HG03135 (cell line): ENCODE data around the gene TRPV6.

Experiments
- ATAC-seq: cut with Tn5 transposase; IDR thresholded peaks from one replicate; pipeline ENCODE4 v1.9.1; 2021; ENCODE audit warnings: mild to moderate bottlenecking, moderate library complexity; ENCODE audit not compliant: unreplicated experiment

The TRPV6 gene

GRCh38 chr7:142886866-142887265, 1.3 kb upstream of the TRPV6 start:
- ATAC-seq = no peak

DNA sequence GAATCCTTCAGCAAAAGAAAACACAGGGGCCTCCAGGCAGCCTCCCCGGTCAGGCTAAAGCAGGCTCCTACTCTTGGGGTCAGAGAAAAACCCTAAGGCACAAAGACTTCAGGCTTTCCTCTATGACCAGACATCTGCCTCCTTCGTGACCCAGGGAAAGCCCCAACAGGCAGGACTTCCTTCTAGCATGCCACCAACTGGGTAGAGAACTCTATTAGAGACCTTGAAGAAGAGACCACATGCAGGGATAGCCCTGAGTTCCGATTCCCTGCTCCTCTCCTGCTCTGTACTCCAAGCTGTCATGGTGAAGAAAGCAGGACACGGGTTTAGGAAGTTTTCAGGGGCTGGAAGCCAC, 1.3 kb downstream of the TRPV6 start:
- ATAC-seq = no peak

GRCh38 chr7:142883571-142884285, 1.8 kb downstream of the TRPV6 start:
- no peak for ATAC-seq

DNA sequence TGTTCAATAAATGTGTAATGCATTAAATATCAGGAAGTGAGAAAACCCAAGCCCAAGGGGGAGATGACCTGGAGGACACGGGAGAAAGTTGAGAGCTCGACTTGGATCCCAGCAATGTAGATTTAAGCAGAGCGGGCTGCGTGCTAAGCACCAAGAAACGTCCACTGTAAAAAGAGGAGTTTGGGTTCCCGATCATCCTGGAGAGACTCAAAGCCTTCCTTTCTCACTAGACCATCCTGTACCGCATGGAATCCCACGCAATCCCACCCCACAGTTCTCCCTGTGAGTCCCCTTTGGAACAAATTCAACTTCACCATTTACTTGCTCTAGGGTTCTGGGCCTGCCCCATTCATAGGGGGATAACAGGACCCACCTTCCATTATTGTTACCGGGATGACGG, 2.4 kb downstream of the TRPV6 start:
- no peak for ATAC-seq

- no peak for ATAC-seq
These were observed 3.2 kb downstream of the TRPV6 start for GRCh38 chr7:142882338-142882678.

- ATAC-seq = no peak
These were observed 3.8 kb downstream of the TRPV6 start for GRCh38 chr7:142881586-142882337.

GRCh38 chr7:142880876-142881505, 4.6 kb downstream of the TRPV6 start:
- peak; percentile 61 for ATAC-seq

GRCh38 chr7:142879060-142879459, 6.5 kb downstream of the TRPV6 start:
- no peak for ATAC-seq

- ATAC-seq = no peak
These were observed 7.2 kb downstream of the TRPV6 start for GRCh38 chr7:142878315-142878714.

- ATAC-seq = no peak
These were observed 8.3 kb downstream of the TRPV6 start for GRCh38 chr7:142876991-142877910.

DNA sequence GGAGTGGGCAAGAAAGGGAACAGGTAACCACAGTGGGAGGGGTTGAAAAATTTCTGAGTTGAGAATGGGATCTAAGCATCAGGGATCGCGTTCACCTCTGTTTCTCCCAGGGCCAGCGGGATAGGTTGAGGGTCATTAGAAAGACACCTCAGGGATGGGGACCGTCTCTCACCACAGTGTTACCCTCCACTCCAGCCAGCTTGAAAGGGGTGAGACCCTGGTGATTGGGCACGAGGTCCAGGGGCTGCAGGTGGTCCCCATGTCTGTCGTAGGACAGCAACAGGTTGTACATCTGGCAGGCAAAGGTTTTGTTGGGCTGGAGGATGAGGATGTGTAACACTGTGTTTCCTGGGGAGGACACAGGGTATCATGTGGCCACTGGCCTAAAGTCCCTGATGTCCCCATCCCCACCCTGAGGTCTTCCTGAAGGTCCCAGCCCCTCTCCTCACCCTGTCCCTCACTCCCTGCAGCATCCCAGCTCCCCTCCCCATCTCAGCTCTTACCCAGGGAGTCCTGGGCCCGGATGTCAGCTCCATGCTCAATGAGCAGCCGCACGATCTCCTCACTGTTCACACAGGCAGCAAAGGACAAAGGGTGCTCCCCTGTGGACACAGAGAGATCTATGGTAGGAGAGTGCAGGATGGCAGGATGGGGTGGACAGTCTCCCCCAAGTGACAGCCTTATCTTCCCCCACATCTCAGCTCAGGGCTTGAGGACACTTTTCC, 9.1 kb downstream of the TRPV6 start:
- no peak for ATAC-seq

- ATAC-seq = no peak
These were observed 10.1 kb downstream of the TRPV6 start for GRCh38 chr7:142875456-142875855.

GRCh38 chr7:142874837-142875236, 10.7 kb downstream of the TRPV6 start:
- ATAC-seq = no peak

DNA sequence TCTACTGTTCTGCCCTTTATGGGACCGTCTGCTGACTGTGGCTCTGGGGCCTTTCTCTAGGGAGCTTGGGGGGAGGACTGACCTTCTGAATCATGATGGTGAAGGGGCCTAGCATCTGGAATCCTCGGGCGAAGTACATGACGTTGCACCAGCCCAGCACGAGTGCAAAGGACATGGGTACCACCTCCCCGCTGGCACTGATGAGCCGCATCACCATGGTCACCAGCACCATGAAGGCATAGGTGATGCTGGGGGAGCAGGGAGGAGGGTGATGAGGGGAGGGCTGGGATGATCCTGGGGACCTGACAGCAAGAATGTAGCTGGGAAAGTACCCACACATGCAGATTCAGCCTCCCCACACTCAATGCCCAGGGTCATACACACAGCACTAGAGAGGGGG, 11.1 kb downstream of the TRPV6 start:
- ATAC-seq = no peak

DNA sequence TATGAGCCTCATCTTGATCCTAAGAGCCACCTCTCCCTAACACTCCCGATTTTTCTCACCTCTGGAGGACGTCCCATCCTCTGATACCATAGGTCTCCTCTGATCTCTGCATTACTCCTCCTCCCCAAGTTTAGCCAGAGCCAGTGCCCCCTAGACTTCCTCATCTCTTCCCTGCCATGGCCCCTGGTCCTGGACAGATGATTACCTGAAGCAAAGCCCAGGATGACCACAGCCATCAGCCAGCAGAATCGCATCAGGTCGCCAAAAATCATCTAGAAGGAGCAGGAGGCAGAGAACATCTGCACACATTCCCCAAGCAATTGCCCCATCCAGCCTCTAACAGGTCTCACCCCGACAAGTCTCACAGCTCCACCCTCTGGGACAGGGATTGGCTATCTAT, 11.7 kb downstream of the TRPV6 start:
- no peak for ATAC-seq

- no peak for ATAC-seq
These were observed 12.2 kb downstream of the TRPV6 start for GRCh38 chr7:142873281-142873784.

GRCh38 chr7:142872106-142872675, 13.4 kb downstream of the TRPV6 start:
- no peak for ATAC-seq

GRCh38 chr7:142871260-142872105, 14.1 kb downstream of the TRPV6 start:
- ATAC-seq = no peak
